WTC11 (cell line): Measurements from ENCODE around the gene TNIP1. TPM values are rescaled to one million over a fixed set of nuclear protein-coding genes. Genes with fewer than 3 reads are reported as not detected.

Experiments used
- ATAC-seq: fragments of 200-7000 bp; cut with Tn5 transposase; 2 replicates; pipeline ENCODE4 v1.10.0; 2021; ENCODE audit warnings: mild to moderate bottlenecking, moderate library complexity
- CTCF ChIA-PET: fragments of 300-600 bp; sonication (Branson Sonifier 250); formaldehyde crosslinking; loops from one replicate; lab custom pipeline; 2021; ENCODE audit warnings: antibody characterized with exemption; lab: Charles Lee
- POLR2A ChIA-PET: fragments of 350-600 bp; sonication (Branson Sonifier 250); formaldehyde crosslinking; loops from one replicate; lab custom pipeline; 2021; ENCODE audit warnings: antibody characterized with exemption; lab: Charles Lee
- DNase-seq: peaks from one replicate; pipeline ENCODE4 v3.0.0; 2021; ENCODE audit warnings: low spot score
- H3K27ac Mint-ChIP-seq: 2 replicates; pipeline ENCODE4 v1.8.0; 2021; ENCODE audit warnings: mixed read lengths
- H3K27me3 Mint-ChIP-seq: 2 replicates; pipeline ENCODE4 v1.8.0; 2021; ENCODE audit warnings: low read depth, mild to moderate bottlenecking, moderate library complexity, mixed read lengths
- H3K36me3 Mint-ChIP-seq: 2 replicates; pipeline ENCODE4 v1.8.0; 2021; ENCODE audit warnings: mixed read lengths
- H3K4me1 Mint-ChIP-seq: 2 replicates; pipeline ENCODE4 v1.8.0; 2022; ENCODE audit warnings: mixed read lengths
- H3K4me3 Mint-ChIP-seq: 2 replicates; pipeline ENCODE4 v1.8.0; 2021; ENCODE audit warnings: mild to moderate bottlenecking, moderate library complexity, mixed read lengths
- H3K9me3 Mint-ChIP-seq: 2 replicates; pipeline ENCODE4 v1.8.0; 2021; ENCODE audit warnings: mixed read lengths
- HMGA2 ChIP-seq: fragments of 250-450 bp; sonication (Bioruptor Pico); IDR thresholded peaks from 2 replicates; pipeline ENCODE4 v1.4.0; 2021; ENCODE audit warnings: mild to moderate bottlenecking, moderate library complexity
- KAT7 ChIP-seq: sonication (generic); formaldehyde crosslinking; IDR thresholded peaks from 2 replicates; pipeline ENCODE4 v1.8.1; 2023; ENCODE audit warnings: missing genetic modification reagents, mild to moderate bottlenecking, borderline replicate concordance
- MYBL2 ChIP-seq: sonication (generic); formaldehyde crosslinking; IDR thresholded peaks from 2 replicates; pipeline ENCODE4 v1.8.1; 2023; ENCODE audit warnings: mild to moderate bottlenecking, moderate library complexity, missing genetic modification reagents
- NFATC4 ChIP-seq: fragments of 250-450 bp; sonication (Bioruptor Pico); IDR thresholded peaks from 2 replicates; pipeline ENCODE4 v1.9.0; 2021; ENCODE audit warnings: mild to moderate bottlenecking
- NR1H2 ChIP-seq: sonication (generic); formaldehyde crosslinking; IDR thresholded peaks from 2 replicates; pipeline ENCODE4 v1.9.0; 2021; ENCODE audit warnings: mild to moderate bottlenecking, moderate library complexity, missing genetic modification reagents
- USF2 ChIP-seq: sonication (generic); formaldehyde crosslinking; IDR thresholded peaks from 2 replicates; pipeline ENCODE4 v1.8.1; 2023; ENCODE audit warnings: mild to moderate bottlenecking, missing genetic modification reagents, moderate library complexity
- ZNF317 ChIP-seq: sonication (generic); formaldehyde crosslinking; IDR thresholded peaks from 2 replicates; pipeline ENCODE4 v1.8.1; 2023; ENCODE audit warnings: low read depth, mild to moderate bottlenecking, moderate library complexity, missing genetic modification reagents, borderline replicate concordance
- ZNF532 ChIP-seq: fragments of 250-450 bp; sonication (Bioruptor Pico); IDR thresholded peaks from 2 replicates; pipeline ENCODE4 v1.9.0; 2021; ENCODE audit warnings: mild to moderate bottlenecking, borderline replicate concordance
- total RNA-seq: library from RNA; stranded (reverse); gene quantifications from 3 replicates; pipeline ENCODE4 v1.2.3, GENCODE V29; 2021
- TF ChIP-seq, protein P1 (sequence below): fragments of 250-450 bp; sonication (Bioruptor Pico); IDR thresholded peaks from 2 replicates; pipeline ENCODE4 v1.9.0; 2021; ENCODE audit warnings: moderate library complexity, mild to moderate bottlenecking, inconsistent platforms, borderline replicate concordance
- TF ChIP-seq, protein P2 (sequence below): sonication (generic); formaldehyde crosslinking; IDR thresholded peaks from 2 replicates; pipeline ENCODE4 v1.8.0; 2022; ENCODE audit warnings: mild to moderate bottlenecking, missing genetic modification reagents

Gene TNIP1
- total RNA-seq, 1 experiment from 2014 or later: 41.1 TPM

DNA sequence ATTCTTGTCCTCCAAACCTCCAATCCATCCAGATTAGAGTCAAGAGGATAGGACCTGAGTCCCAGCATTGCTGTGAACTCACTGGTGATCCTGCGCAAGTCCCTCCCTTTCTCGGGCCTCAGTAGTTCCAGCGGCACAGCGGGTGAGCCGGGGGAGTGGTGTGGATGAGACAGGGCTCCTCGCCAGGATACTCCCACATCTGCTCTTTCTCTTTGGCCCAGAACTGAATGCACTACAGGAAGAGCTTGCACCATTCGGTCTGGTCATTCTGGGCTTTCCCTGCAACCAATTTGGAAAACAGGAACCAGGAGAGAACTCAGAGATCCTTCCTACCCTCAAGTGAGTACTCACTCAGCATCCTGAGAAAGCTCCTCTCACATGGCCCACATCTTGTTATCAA, 54.2 kb downstream of the TNIP1 start:
- no peaks in the 10 kb centered on the region for H3K4me1 Mint-ChIP-seq
- DNase-seq (no peak), ATAC-seq (no peak)
- H3K27ac Mint-ChIP-seq: no peak overlapping the region
- no peak overlapping the region for H3K4me3 Mint-ChIP-seq
- TF ChIP-seq NFATC4 (CRISPR knock-in tag): no peak
- no peak for TF ChIP-seq USF2 (CRISPR knock-in tag)
- TF ChIP-seq KAT7: no peak
- no peak for TF ChIP-seq NR1H2
- TF ChIP-seq HMGA2 (CRISPR knock-in tag): no peak
- ChIA-PET POLR2A (no interaction called here), CTCF (interaction anchor here (1.3 to 2.6 kb wide), 2 partner anchors 22 to 212 kb away, joined by 3 to 11 read pairs; no protein-coding TSS in a partner anchor)
- peaks cover 13% of the 10 kb centered on the region for H3K27me3 Mint-ChIP-seq
- H3K36me3 Mint-ChIP-seq: peaks cover 7% of the 10 kb centered on the region; the same call in 1 of the 2 replicates
- no peaks in the 10 kb centered on the region for H3K9me3 Mint-ChIP-seq

DNA sequence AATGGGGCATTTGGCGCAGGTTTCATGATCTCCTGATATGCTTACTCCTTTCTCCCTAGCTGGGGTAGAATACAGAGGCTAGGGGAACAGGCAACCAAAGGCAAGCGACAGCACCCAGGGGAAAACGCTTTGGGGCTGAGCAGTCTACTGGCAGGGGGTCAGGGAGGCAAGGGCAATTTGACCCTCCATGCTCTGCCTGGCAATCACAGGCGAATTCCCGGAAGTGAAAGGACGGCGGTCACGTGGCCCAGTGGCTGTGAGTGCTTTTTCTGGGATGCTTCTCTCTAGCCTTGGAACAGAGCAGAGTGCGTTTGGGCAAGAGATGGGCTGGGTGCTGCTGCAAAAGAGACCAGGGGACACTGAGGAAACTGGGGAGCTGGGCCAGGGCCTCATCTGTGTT, 54.7 kb downstream of the TNIP1 start:
- POLR2A ChIA-PET: no interaction called here

GRCh38 chr5:151025250-151025606, 55.6 kb downstream of the TNIP1 start:
- CTCF ChIA-PET: interaction anchor here (0.8 to 2.6 kb wide), 2 partner anchors 23 to 27 kb away, joined by 5 to 11 read pairs; no protein-coding TSS in a partner anchor
- Mint-ChIP-seq H3K9me3 (no peaks in the 10 kb centered on the region), H3K4me1 (peaks cover 4% of the 10 kb centered on the region), H3K27ac (no peak overlapping the region)
- POLR2A ChIA-PET: no interaction called here
- no peak for DNase-seq
- TF ChIP-seq, protein P1, sequence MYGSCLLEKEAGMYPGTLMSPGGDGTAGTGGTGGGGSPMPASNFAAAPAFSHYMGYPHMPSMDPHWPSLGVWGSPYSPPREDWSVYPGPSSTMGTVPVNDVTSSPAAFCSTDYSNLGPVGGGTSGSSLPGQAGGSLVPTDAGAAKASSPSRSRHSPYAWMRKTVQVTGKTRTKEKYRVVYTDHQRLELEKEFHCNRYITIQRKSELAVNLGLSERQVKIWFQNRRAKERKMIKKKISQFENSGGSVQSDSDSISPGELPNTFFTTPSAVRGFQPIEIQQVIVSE (CRISPR knock-in tag): no peak
- TF ChIP-seq ZNF317: no peak
- TF ChIP-seq, all 79 proteins: peak for 0
- H3K27me3 Mint-ChIP-seq: peaks cover 23% of the 10 kb centered on the region
- peaks cover 7% of the 10 kb centered on the region; the same call in 1 of the 2 replicates for H3K36me3 Mint-ChIP-seq
- H3K4me3 Mint-ChIP-seq: no peak overlapping the region
- ATAC-seq: no peak

More for the DNA sequence above, 54.7 kb downstream of the TNIP1 start:
- Mint-ChIP-seq H3K4me3 (no peak overlapping the region), H3K36me3 (peaks cover 7% of the 10 kb centered on the region; the same call in 1 of the 2 replicates), H3K4me1 (peaks cover under 1% of the 10 kb centered on the region; the same call in 1 of the 2 replicates), H3K9me3 (no peaks in the 10 kb centered on the region), H3K27ac (no peak overlapping the region), H3K27me3 (peaks cover 19% of the 10 kb centered on the region)
- no peak for TF ChIP-seq MYBL2 (CRISPR knock-in tag)
- DNase-seq (no peak), ATAC-seq (no peak)
- CTCF ChIA-PET: interaction anchor here (0.5 to 2.6 kb wide), 4 partner anchors 22 to 213 kb away, joined by 3 to 11 read pairs (median 4); no protein-coding TSS in a partner anchor

DNA sequence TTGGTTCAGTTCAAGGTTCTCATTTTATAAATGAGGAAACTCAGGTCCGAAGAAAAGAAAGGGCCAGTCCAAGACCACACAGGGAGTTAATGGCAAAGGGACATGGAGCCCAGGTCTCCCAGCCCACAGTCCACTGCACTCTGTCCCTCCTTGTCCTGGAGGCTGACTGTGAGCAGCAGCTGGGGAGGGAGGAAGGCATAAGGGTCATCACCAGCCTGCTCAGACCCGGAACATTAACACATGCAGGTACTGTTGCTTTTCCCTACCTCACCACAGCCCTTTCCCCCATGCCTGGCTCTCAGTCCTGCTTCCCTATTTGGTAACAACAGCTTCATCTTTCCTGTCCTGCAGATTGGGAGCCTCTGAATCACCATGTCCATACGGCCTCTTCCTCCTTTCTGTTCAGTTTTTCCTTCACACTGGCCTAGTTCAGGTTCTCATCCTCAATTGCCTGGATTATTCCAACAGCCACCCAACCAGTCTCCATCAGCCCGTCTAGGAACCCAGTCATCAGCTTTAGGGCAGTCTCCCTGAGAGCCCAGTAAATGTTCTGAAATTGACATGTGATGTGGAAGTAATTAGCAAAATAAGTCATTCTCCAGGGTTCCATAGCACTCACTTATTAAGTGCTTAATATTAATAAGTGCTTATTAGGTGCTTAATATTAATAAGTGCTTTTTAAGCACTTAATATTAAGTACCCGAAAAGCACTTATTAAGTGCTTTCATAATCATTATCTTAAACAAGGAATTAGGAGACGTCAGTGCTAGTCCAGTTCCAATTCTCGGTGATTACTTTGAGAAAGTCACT, 56.2 kb downstream of the TNIP1 start:
- Mint-ChIP-seq H3K27me3 (peaks cover 27% of the 10 kb centered on the region), H3K9me3 (no peaks in the 10 kb centered on the region), H3K27ac (no peak overlapping the region), H3K4me3 (no peak overlapping the region)
- no peak for DNase-seq
- ChIA-PET CTCF (interaction anchor here (2.6 kb wide), 1 partner anchor 24 kb away, joined by 11 read pairs; no protein-coding TSS in a partner anchor), POLR2A (no interaction called here)
- TF ChIP-seq ZNF532 (CRISPR knock-in tag): no peak
- TF ChIP-seq, protein P2, sequence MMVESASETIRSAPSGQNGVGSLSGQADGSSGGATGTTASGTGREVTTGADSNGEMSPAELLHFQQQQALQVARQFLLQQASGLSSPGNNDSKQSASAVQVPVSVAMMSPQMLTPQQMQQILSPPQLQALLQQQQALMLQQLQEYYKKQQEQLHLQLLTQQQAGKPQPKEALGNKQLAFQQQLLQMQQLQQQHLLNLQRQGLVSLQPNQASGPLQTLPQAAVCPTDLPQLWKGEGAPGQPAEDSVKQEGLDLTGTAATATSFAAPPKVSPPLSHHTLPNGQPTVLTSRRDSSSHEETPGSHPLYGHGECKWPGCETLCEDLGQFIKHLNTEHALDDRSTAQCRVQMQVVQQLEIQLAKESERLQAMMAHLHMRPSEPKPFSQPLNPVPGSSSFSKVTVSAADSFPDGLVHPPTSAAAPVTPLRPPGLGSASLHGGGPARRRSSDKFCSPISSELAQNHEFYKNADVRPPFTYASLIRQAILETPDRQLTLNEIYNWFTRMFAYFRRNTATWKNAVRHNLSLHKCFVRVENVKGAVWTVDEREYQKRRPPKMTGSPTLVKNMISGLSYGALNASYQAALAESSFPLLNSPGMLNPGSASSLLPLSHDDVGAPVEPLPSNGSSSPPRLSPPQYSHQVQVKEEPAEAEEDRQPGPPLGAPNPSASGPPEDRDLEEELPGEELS: no peak
- TF ChIP-seq, all 79 proteins: peak for 0
- ATAC-seq: no peak
- Mint-ChIP-seq H3K36me3 (peaks cover 7% of the 10 kb centered on the region; the same call in 1 of the 2 replicates), H3K4me1 (peaks cover 4% of the 10 kb centered on the region)
